HUES6 (cell line): Measurements from ENCODE around the gene DSN1.

ENCODE experiments used
- H3K27ac ChIP-seq: 2 replicates; pipeline ENCODE4 v1.7.0; 2013; ENCODE audit warnings: low read depth, mild to moderate bottlenecking, low read length, inconsistent platforms
- H3K27me3 ChIP-seq: 2 replicates; pipeline ENCODE4 v1.6.1; 2013; ENCODE audit warnings: low read length; ENCODE audit not compliant: control insufficient read depth, insufficient read depth
- H3K36me3 ChIP-seq: 2 replicates; pipeline ENCODE4 v1.6.1; 2013; ENCODE audit warnings: low read length; ENCODE audit not compliant: control insufficient read depth, insufficient read depth
- H3K4me1 ChIP-seq: 2 replicates; pipeline ENCODE4 v1.6.1; 2013; ENCODE audit warnings: low read length; ENCODE audit not compliant: control insufficient read depth, insufficient read depth
- H3K4me3 ChIP-seq: 2 replicates; pipeline ENCODE4 v1.5.1; 2013; ENCODE audit warnings: low read depth, low read length
- H3K9ac ChIP-seq: one replicate; pipeline ENCODE4 v1.6.1; 2013; ENCODE audit warnings: mild to moderate bottlenecking, low read length
- H3K9me3 ChIP-seq: 2 replicates; pipeline ENCODE4 v1.6.1; 2013; ENCODE audit warnings: low read depth, low read length; ENCODE audit not compliant: control insufficient read depth, insufficient read depth

DSN1 gene

GRCh38 chr20:36795691-36796090, 22.1 kb upstream of the DSN1 start:
- Histone ChIP-seq H3K36me3 (peaks cover 83% of the 10 kb centered on the region), H3K4me1 (no peaks in the 10 kb centered on the region), H3K27ac (no peak overlapping the region)

GRCh38 chr20:36794116-36794474, 20.5 kb upstream of the DSN1 start:
- no peaks in the 10 kb centered on the region for H3K4me1 ChIP-seq
- no peak overlapping the region for H3K4me3 ChIP-seq
- H3K9ac ChIP-seq, result no peak overlapping the region
- H3K9me3 ChIP-seq, result no peaks in the 10 kb centered on the region
- no peaks in the 10 kb centered on the region for H3K27me3 ChIP-seq
- peaks cover 73% of the 10 kb centered on the region for H3K36me3 ChIP-seq
- no peak overlapping the region for H3K27ac ChIP-seq

More at GRCh38 chr20:36795691-36796090, 22.1 kb upstream of the DSN1 start:
- no peak overlapping the region for H3K9ac ChIP-seq
- no peaks in the 10 kb centered on the region for H3K27me3 ChIP-seq
- H3K9me3 ChIP-seq, result no peaks in the 10 kb centered on the region
- H3K4me3 ChIP-seq, result no peak overlapping the region

- Histone ChIP-seq H3K9me3 (no peaks in the 10 kb centered on the region), H3K27ac (no peak overlapping the region), H3K9ac (no peak overlapping the region), H3K36me3 (peaks cover 71% of the 10 kb centered on the region), H3K27me3 (no peaks in the 10 kb centered on the region), H3K4me3 (no peak overlapping the region), H3K4me1 (no peaks in the 10 kb centered on the region)
These were observed 19.9 kb upstream of the DSN1 start for GRCh38 chr20:36793294-36794115.

- Histone ChIP-seq H3K36me3 (peaks cover 60% of the 10 kb centered on the region), H3K4me3 (no peak overlapping the region), H3K27me3 (no peaks in the 10 kb centered on the region), H3K27ac (no peak overlapping the region), H3K9me3 (no peaks in the 10 kb centered on the region), H3K9ac (no peak overlapping the region), H3K4me1 (no peaks in the 10 kb centered on the region)
These were observed 18.9 kb upstream of the DSN1 start for GRCh38 chr20:36792422-36792821.

- Histone ChIP-seq H3K9me3 (no peaks in the 10 kb centered on the region), H3K9ac (no peak overlapping the region), H3K36me3 (peaks cover 55% of the 10 kb centered on the region), H3K27ac (no peak overlapping the region), H3K4me1 (no peaks in the 10 kb centered on the region), H3K27me3 (no peaks in the 10 kb centered on the region), H3K4me3 (no peak overlapping the region)
These were observed 18.3 kb upstream of the DSN1 start for GRCh38 chr20:36791862-36792261.

- no peaks in the 10 kb centered on the region for H3K4me1 ChIP-seq
- H3K9ac ChIP-seq, result no peak overlapping the region
- H3K4me3 ChIP-seq, result no peak overlapping the region
- H3K27ac ChIP-seq, result no peak overlapping the region
- peaks cover 54% of the 10 kb centered on the region for H3K36me3 ChIP-seq
- no peaks in the 10 kb centered on the region for H3K27me3 ChIP-seq
- H3K9me3 ChIP-seq, result no peaks in the 10 kb centered on the region
These were observed 13.1 kb upstream of the DSN1 start for GRCh38 chr20:36786663-36787062.

- peaks cover 50% of the 10 kb centered on the region for H3K36me3 ChIP-seq
- no peaks in the 10 kb centered on the region for H3K4me1 ChIP-seq
- H3K27ac ChIP-seq, result no peak overlapping the region
These were observed 12.7 kb upstream of the DSN1 start for GRCh38 chr20:36786246-36786645.

GRCh38 chr20:36785308-36785707, 11.7 kb upstream of the DSN1 start:
- Histone ChIP-seq H3K27ac (no peak overlapping the region), H3K9me3 (no peaks in the 10 kb centered on the region), H3K27me3 (no peaks in the 10 kb centered on the region), H3K4me3 (no peak overlapping the region), H3K9ac (no peak overlapping the region), H3K4me1 (no peaks in the 10 kb centered on the region), H3K36me3 (peaks cover 45% of the 10 kb centered on the region)

More at GRCh38 chr20:36786246-36786645, 12.7 kb upstream of the DSN1 start:
- H3K9me3 ChIP-seq, result no peaks in the 10 kb centered on the region
- H3K9ac ChIP-seq, result no peak overlapping the region
- H3K27me3 ChIP-seq, result no peaks in the 10 kb centered on the region
- H3K4me3 ChIP-seq, result no peak overlapping the region

GRCh38 chr20:36784900-36785299, 11.3 kb upstream of the DSN1 start:
- Histone ChIP-seq H3K9me3 (no peaks in the 10 kb centered on the region), H3K27me3 (no peaks in the 10 kb centered on the region), H3K36me3 (peaks cover 45% of the 10 kb centered on the region), H3K9ac (no peak overlapping the region), H3K27ac (no peak overlapping the region), H3K4me3 (no peak overlapping the region), H3K4me1 (no peaks in the 10 kb centered on the region)

GRCh38 chr20:36784116-36784515, 10.6 kb upstream of the DSN1 start:
- Histone ChIP-seq H3K27ac (no peak overlapping the region), H3K4me1 (no peaks in the 10 kb centered on the region), H3K36me3 (peaks cover 43% of the 10 kb centered on the region), H3K9ac (no peak overlapping the region), H3K4me3 (no peak overlapping the region), H3K27me3 (no peaks in the 10 kb centered on the region), H3K9me3 (no peaks in the 10 kb centered on the region)

GRCh38 chr20:36779656-36780025, 6.1 kb upstream of the DSN1 start:
- Histone ChIP-seq H3K4me3 (no peak overlapping the region), H3K4me1 (no peaks in the 10 kb centered on the region), H3K9me3 (no peaks in the 10 kb centered on the region), H3K27ac (no peak overlapping the region), H3K36me3 (peaks cover 19% of the 10 kb centered on the region), H3K27me3 (no peaks in the 10 kb centered on the region), H3K9ac (no peak overlapping the region)
